PC-9 (cell line): ENCODE results near the gene ADAMTS16. TPM values are rescaled to one million over a fixed set of nuclear protein-coding genes. Genes with fewer than 3 reads are reported as not detected.

ENCODE experiments used
- BruUV-seq: library from RNA; stranded (reverse); fragments of 400-500 nt; replicated peaks from 2 replicates; lab custom pipeline; 2021; lab: Mats Ljungman, UMichigan
- CTCF ChIA-PET: fragments of 300-600 bp; sonication (Branson Sonifier 250); formaldehyde crosslinking; loops from one replicate; lab custom pipeline; 2022; ENCODE audit warnings: antibody characterized with exemption; lab: Charles Lee
- POLR2A ChIA-PET: fragments of 300-600 bp; sonication (Branson Sonifier 250); formaldehyde crosslinking; loops from one replicate; lab custom pipeline; 2022; ENCODE audit warnings: antibody characterized with exemption; ENCODE audit not compliant: unreplicated experiment; lab: Charles Lee
- DNase-seq, 2 experiments: peaks; one replicate each; pipeline versions ENCODE4 v3.0.0 to v3.0.0-alpha.2; 2015 to 2022; ENCODE audit warnings: mixed read lengths in 1 of 2
- H2AFZ ChIP-seq: fragments of 200-600 bp; sonication (generic); 2 replicates; pipeline ENCODE4 v1.8.1; 2017; ENCODE audit warnings: antibody characterized with exemption
- H3F3A ChIP-seq: fragments of 200-600 bp; sonication (generic); 2 replicates; pipeline ENCODE4 v1.8.1; 2017; ENCODE audit warnings: antibody characterized with exemption, mild to moderate bottlenecking, low read depth; ENCODE audit not compliant: insufficient read depth
- H3K27ac ChIP-seq: fragments of 200-600 bp; sonication (generic); 2 replicates; pipeline ENCODE4 v1.6.1; 2016; ENCODE audit warnings: mixed run types
- H3K27me3 ChIP-seq: fragments of 200-600 bp; sonication (generic); 2 replicates; pipeline ENCODE4 v1.6.1; 2016; ENCODE audit warnings: low read depth, mixed run types; ENCODE audit not compliant: insufficient read depth
- H3K36me3 ChIP-seq: fragments of 200-600 bp; sonication (generic); 2 replicates; pipeline ENCODE4 v1.6.1; 2016; ENCODE audit warnings: low read depth, mixed run types
- H3K4me1 ChIP-seq: fragments of 200-600 bp; sonication (generic); replicated peaks from 2 replicates; pipeline ENCODE4 v1.6.1; 2016; ENCODE audit warnings: mixed run types; ENCODE audit not compliant: insufficient read depth
- H3K4me2 ChIP-seq: fragments of 200-600 bp; sonication (generic); 2 replicates; pipeline ENCODE4 v1.6.1; 2017; ENCODE audit warnings: mixed run types
- H3K4me3 ChIP-seq: fragments of 200-600 bp; sonication (generic); 2 replicates; pipeline ENCODE4 v1.6.1; 2016; ENCODE audit warnings: mixed run types
- H3K79me2 ChIP-seq: fragments of 200-600 bp; sonication (generic); 2 replicates; pipeline ENCODE4 v1.6.1; 2017; ENCODE audit warnings: low read depth, mixed run types
- H3K9me2 ChIP-seq: fragments of 200-600 bp; sonication (generic); 2 replicates; pipeline ENCODE4 v1.8.1; 2017; ENCODE audit warnings: mild to moderate bottlenecking; ENCODE audit not compliant: insufficient read depth
- H3K9me3 ChIP-seq: fragments of 200-600 bp; sonication (generic); 2 replicates; pipeline ENCODE4 v1.8.1; 2016; ENCODE audit warnings: low read depth; ENCODE audit not compliant: insufficient read depth
- H4K20me1 ChIP-seq: fragments of 200-600 bp; sonication (generic); 2 replicates; pipeline ENCODE4 v1.8.1; 2017; ENCODE audit not compliant: insufficient read depth
- CTCF ChIP-seq: fragments of 200-600 bp; sonication (generic); conservative IDR thresholded peaks from 2 replicates; pipeline ENCODE4 v1.6.1; 2017; ENCODE audit warnings: mixed run types, antibody characterized with exemption, mild to moderate bottlenecking, moderate library complexity
- EZH2 ChIP-seq: fragments of 200-600 bp; sonication (generic); IDR thresholded peaks from 2 replicates; pipeline ENCODE4 v1.8.0; 2017; ENCODE audit warnings: antibody characterized with exemption, low read depth
- intact Hi-C: fragments of 100-400 bp; cut with micrococcal nuclease; formaldehyde crosslinking; loops from one replicate; pipeline ENCODE4 v1.10.0; 2022; ENCODE audit not compliant: unreplicated experiment
- total RNA-seq: library from RNA; stranded (reverse); gene quantifications from 2 replicates; pipeline ENCODE4 v1.2.3, GENCODE V29; 2021

The ADAMTS16 gene
- total RNA-seq, 1 experiment from 2014 or later, result 26.4 TPM

DNA sequence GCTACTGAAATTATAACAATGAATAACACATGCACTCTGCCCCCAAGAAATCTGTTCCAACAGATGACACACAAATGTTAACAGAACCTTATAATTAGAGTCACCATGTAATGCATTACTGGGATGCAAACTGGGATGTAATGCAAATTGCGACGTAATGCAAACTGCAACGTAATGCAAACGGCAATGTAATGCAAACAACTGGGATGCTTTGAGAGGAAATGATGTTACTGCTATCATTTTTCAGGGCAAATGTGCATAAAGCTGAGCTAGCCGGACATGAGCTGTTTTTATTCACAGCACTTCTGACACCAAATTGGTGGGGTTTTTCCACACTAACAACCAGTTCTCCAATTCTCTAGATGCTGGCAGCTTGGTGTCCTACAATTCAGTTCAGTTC is 117.2 kb downstream of the ADAMTS16 start:
- TF ChIP-seq CTCF, result no peak
- no peak for TF ChIP-seq EZH2
- intact Hi-C loops, result no loop called here
- Histone ChIP-seq H3K9me3 (no peaks in the 10 kb centered on the region; the same call in 1 of the 2 replicates), H3K4me2 (no peak overlapping the region), H3K9me2 (no peaks in the 10 kb centered on the region), H3K27me3 (no peaks in the 10 kb centered on the region), H2AFZ (no peak overlapping the region), H3F3A (no peaks in the 10 kb centered on the region), H3K27ac (no peak overlapping the region), H3K4me1 (no peaks in the 10 kb centered on the region), H3K79me2 (no peaks in the 10 kb centered on the region), H3K36me3 (no peaks in the 10 kb centered on the region), H3K4me3 (no peak overlapping the region), H4K20me1 (no peaks in the 10 kb centered on the region)
- ChIA-PET CTCF (no interaction called here), POLR2A (no interaction called here)
- no TSS peak for BruUV-seq
- no peak for DNase-seq

DNA sequence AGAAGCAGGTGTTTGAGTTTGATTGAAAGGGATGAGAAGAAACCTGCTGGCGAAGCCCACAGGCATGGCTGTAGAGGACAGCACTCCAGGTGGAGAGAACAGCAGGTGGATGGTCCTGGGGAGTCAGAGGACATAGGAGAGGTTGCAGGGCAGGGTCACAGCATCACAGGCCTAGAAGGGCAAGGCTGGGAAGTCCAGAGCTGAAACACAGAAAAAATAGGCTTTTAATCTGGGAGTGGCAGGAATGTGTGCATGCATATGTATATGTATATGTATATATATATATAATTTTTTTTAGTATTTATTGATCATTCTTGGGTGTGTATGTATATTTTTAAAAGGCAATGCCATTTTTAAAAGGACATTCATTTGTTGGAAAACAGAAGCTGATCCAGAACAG is 118.4 kb downstream of the ADAMTS16 start:
- CTCF ChIA-PET, result no interaction called here
- no peak for TF ChIP-seq EZH2
- TF ChIP-seq CTCF, result no peak
- no peak for DNase-seq
- no peaks in the 10 kb centered on the region for H3K9me2 ChIP-seq
- H3K27me3 ChIP-seq, result no peaks in the 10 kb centered on the region
- no peaks in the 10 kb centered on the region for H4K20me1 ChIP-seq
- H3K4me3 ChIP-seq, result no peak overlapping the region
- H3K9me3 ChIP-seq, result no peaks in the 10 kb centered on the region; the same call in 1 of the 2 replicates
- no peaks in the 10 kb centered on the region for H3K79me2 ChIP-seq
- no peak overlapping the region for H3K27ac ChIP-seq
- no peak overlapping the region for H2AFZ ChIP-seq
- no TSS peak for BruUV-seq
- no peaks in the 10 kb centered on the region for H3F3A ChIP-seq
- H3K4me1 ChIP-seq, result no peaks in the 10 kb centered on the region
- H3K36me3 ChIP-seq, result no peaks in the 10 kb centered on the region
- no peak overlapping the region for H3K4me2 ChIP-seq
- POLR2A ChIA-PET, result interaction anchor here (0.6 kb wide), 1 partner anchor 92 kb away, joined by 3 read pairs; no protein-coding TSS in a partner anchor
- intact Hi-C loops, result no loop called here

- TF ChIP-seq CTCF (no peak), EZH2 (no peak)
- no peak overlapping the region for H3K27ac ChIP-seq
- intact Hi-C loops, result no loop called here
- H3F3A ChIP-seq, result no peaks in the 10 kb centered on the region
- H3K36me3 ChIP-seq, result no peaks in the 10 kb centered on the region
- H3K27me3 ChIP-seq, result no peaks in the 10 kb centered on the region
- no peak overlapping the region for H3K4me2 ChIP-seq
- no peak overlapping the region for H3K4me3 ChIP-seq
- no peaks in the 10 kb centered on the region for H3K4me1 ChIP-seq
- H2AFZ ChIP-seq, result no peak overlapping the region
- no TSS peak for BruUV-seq
- H3K79me2 ChIP-seq, result no peaks in the 10 kb centered on the region
- H3K9me3 ChIP-seq, result no peaks in the 10 kb centered on the region
- ChIA-PET POLR2A (no interaction called here), CTCF (no interaction called here)
- no peaks in the 10 kb centered on the region for H4K20me1 ChIP-seq
- no peak for DNase-seq
- no peaks in the 10 kb centered on the region for H3K9me2 ChIP-seq
These were observed 124.6 kb downstream of the ADAMTS16 start for GRCh38 chr5:5264727-5265126.
